NB4 (cell line): ENCODE data around the gene BAZ2B.
"Not testable (repeated sequence)": the region's sequence is repeated elsewhere in the genome, so short reads cannot be mapped to it uniquely, and the experiment has no call there.

ENCODE experiments used
- DNase-seq: peaks from one replicate; pipeline ENCODE4 v3.0.0; 2010; ENCODE audit warnings: low read depth
- H3K4me3 ChIP-seq: one replicate; pipeline ENCODE4 v1.5.1; 2011; ENCODE audit warnings: mild to moderate bottlenecking, low read depth, low read length, moderate library complexity
- MAX ChIP-seq: IDR thresholded peaks from 2 replicates; pipeline ENCODE4 v1.6.1; 2011; ENCODE audit warnings: low read depth, low read length
- MYC ChIP-seq: IDR thresholded peaks from 2 replicates; pipeline ENCODE4 v1.6.1; 2011; ENCODE audit warnings: low read depth, low read length
- POLR2A ChIP-seq: IDR thresholded peaks from 2 replicates; pipeline ENCODE4 v1.6.1; 2011; ENCODE audit warnings: mild to moderate bottlenecking; ENCODE audit not compliant: insufficient read length; ENCODE audit errors: extremely low read depth
- TF ChIP-seq, protein P1 (sequence below): IDR thresholded peaks from one replicate; pipeline ENCODE4 v1.5.1; 2012; ENCODE audit warnings: low read depth, low read length

BAZ2B gene

DNA sequence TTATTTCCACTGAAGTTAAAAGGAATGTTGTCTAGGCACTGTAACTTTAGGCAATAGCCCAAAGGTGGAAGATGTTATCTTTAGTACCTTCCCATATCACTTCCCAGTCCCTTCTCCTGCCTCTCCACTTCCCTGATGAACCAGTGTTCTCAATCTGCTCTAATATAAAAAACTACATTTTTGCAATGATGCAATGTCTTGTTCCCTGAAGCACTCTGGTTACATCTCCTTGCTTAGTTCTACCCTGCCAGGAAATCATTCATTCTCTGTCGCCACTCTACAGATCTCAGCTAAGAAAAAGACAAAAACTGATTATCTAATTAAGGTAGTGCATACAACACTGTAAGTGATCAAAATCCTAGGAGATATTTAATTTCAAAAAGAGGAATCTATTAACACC, 71.3 kb downstream of the BAZ2B start:
- H3K4me3 ChIP-seq: no peak overlapping the region
- no peak for DNase-seq
- TF ChIP-seq MAX (no peak), POLR2A (no peak)

- H3K4me3 ChIP-seq: no peak overlapping the region
- DNase-seq: no peak
- TF ChIP-seq MYC (no peak), MAX (no peak), POLR2A (no peak)
- TF ChIP-seq, protein P1, sequence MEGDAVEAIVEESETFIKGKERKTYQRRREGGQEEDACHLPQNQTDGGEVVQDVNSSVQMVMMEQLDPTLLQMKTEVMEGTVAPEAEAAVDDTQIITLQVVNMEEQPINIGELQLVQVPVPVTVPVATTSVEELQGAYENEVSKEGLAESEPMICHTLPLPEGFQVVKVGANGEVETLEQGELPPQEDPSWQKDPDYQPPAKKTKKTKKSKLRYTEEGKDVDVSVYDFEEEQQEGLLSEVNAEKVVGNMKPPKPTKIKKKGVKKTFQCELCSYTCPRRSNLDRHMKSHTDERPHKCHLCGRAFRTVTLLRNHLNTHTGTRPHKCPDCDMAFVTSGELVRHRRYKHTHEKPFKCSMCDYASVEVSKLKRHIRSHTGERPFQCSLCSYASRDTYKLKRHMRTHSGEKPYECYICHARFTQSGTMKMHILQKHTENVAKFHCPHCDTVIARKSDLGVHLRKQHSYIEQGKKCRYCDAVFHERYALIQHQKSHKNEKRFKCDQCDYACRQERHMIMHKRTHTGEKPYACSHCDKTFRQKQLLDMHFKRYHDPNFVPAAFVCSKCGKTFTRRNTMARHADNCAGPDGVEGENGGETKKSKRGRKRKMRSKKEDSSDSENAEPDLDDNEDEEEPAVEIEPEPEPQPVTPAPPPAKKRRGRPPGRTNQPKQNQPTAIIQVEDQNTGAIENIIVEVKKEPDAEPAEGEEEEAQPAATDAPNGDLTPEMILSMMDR: no peak
Observed at GRCh38 chr2:159542101-159542500, 74.2 kb downstream of the BAZ2B start.

DNA sequence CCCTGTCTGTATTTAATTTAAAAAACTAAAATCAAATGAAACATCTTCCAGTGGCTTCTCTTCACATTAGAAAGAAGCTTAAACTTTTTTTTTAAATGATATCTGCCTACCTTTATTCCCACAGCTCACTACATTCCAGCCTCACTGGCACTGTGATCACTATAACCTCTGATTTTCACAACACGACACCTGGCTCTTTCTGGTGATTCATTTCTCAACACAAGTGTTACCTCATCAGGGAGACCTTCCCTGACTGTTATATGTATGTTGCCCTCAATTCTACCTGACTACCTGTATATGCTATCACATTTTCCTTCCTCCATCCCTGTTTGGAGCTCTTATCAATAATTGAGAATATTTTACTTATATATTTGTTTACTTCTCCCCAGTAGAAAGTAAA, 76.6 kb downstream of the BAZ2B start:
- H3K4me3 ChIP-seq: no peak overlapping the region
- DNase-seq: no peak
- TF ChIP-seq, protein P1: no peak
- TF ChIP-seq MYC (no peak), MAX (no peak)

GRCh38 chr2:159538801-159539200, 77.5 kb downstream of the BAZ2B start:
- H3K4me3 ChIP-seq: no peak overlapping the region
- TF ChIP-seq, protein P1: no peak
- TF ChIP-seq MYC: no peak
- no peak for TF ChIP-seq MAX
- TF ChIP-seq POLR2A: no peak
- no peak for DNase-seq

DNA sequence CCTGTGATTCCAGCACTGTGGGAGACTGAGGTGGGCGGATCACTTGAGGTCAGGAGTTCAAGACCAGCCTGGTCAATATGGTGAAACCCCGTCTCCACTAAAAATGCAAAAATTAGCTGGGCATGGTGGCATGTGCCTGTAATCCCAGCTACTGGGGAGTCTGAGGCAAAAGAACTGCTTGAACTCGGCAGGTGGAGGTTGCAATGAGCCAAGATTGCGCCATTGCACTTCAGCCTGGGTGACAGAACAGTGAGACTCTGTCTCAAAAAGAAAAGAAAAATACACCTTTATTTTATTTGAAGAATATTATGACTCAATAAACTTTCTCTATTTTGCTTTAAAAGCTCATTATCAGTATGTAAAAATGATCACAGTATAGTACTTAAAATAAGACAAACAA, 81.1 kb downstream of the BAZ2B start:
- DNase-seq: not testable (repeated sequence)

GRCh38 chr2:159531475-159531874, 84.9 kb downstream of the BAZ2B start:
- DNase-seq: no peak
- H3K4me3 ChIP-seq: no peak overlapping the region
- no peak for TF ChIP-seq POLR2A
- no peak for TF ChIP-seq MAX
- TF ChIP-seq, protein P1: no peak
- TF ChIP-seq MYC: no peak

More for the DNA sequence above, 81.1 kb downstream of the BAZ2B start:
- H3K4me3 ChIP-seq: not testable (repeated sequence)

- H3K4me3 ChIP-seq: no peak overlapping the region
- DNase-seq: no peak
- TF ChIP-seq, protein P1: no peak
- TF ChIP-seq MAX (no peak), POLR2A (no peak), MYC (no peak)
Observed at GRCh38 chr2:159526433-159526832, 89.9 kb downstream of the BAZ2B start.
